Neutrophil (primary cell): ENCODE data around the gene PUDP.
A peak's percentile ranks its signal among the peaks of the same experiment; 100 is the strongest.

Source experiments
- H3K27ac ChIP-seq: fragments of 200-600 bp; sonication (generic); 2 replicates; pipeline ENCODE4 v1.5.1; 2016; ENCODE audit warnings: mild to moderate bottlenecking, moderate library complexity
- H3K27me3 ChIP-seq: fragments of 200-600 bp; sonication (generic); 2 replicates; pipeline ENCODE4 v1.6.0; 2016; ENCODE audit warnings: mild to moderate bottlenecking
- H3K36me3 ChIP-seq: fragments of 200-600 bp; sonication (generic); 2 replicates; pipeline ENCODE4 v1.5.1; 2017
- H3K4me1 ChIP-seq, 2 experiments: fragments of 200-600 bp in 1 of 2; sonication (generic) in 1 of 2; 1 replicate in 1 of 2; 2 replicates in 1 of 2; pipeline versions ENCODE4 v1.5.1 to v1.6.1; 2013 to 2016; ENCODE audit warnings: low read depth in 1 of 2, low read length in 1 of 2, mild to moderate bottlenecking in 1 of 2, moderate library complexity in 1 of 2; ENCODE audit not compliant: control insufficient read depth in 1 of 2, insufficient read depth in 1 of 2
- H3K4me3 ChIP-seq, 2 experiments: fragments of 200-600 bp in 1 of 2; sonication (generic) in 1 of 2; 1 replicate in 1 of 2; 2 replicates in 1 of 2; pipeline ENCODE4 v1.5.1; 2013 to 2016; ENCODE audit warnings: low read depth in 1 of 2, low read length in 1 of 2, mild to moderate bottlenecking in 1 of 2, moderate library complexity in 1 of 2
- H3K9me3 ChIP-seq: fragments of 200-600 bp; sonication (generic); 2 replicates; pipeline ENCODE4 v1.5.1; 2016
- CTCF ChIP-seq: fragments of 200-600 bp; sonication (generic); IDR thresholded peaks from 2 replicates; pipeline ENCODE4 v1.5.1; 2016; ENCODE audit warnings: antibody characterized with exemption

The PUDP gene

DNA sequence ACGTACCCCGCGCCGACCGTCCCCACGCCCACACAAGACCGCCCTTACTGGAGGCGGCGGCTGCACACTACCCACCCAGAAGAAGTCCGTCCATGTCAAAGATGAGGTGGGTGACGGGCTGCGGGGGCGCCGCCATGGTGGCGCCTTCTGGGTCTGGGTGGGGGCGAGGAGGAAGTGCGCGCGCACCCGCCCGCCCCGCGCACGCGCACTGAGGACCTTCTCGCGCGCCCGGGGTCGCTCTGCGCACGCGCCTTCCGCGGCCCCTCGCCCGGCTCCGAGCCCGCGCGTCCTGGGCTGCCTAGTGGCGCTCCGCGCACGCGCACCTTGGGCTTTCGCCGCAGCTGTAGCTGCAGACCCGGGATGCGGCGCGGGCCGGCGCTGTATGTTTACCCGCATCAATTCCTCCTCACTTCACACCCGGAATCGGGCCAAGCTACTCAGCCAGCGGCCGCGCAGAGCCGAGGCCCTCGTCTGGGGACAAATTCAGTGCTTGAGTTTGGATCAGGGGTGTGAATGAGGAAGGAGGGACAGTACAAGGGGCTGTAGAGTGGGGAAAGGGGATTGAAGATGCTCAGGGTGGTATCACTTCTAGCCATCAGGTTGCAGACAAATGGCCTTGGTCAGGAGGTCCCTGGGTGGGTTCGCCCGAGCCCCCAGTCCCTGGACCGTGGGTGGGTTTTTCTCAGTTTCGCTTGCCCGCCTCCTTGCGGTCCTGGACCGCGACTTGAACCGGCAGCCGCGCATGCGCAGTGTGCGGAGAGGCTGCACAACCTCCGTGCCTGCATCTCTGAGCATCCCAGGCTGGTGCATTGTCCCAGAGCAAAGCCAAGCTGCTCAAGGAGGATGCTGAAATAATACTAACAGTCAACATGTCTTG lies at the start of gene PUDP:
PUDP (minus strand) TSS at position 176 of the 877 bp plus-strand sequence; CDS start at position 136, 40 bp downstream.
- peak; percentile 21 for TF ChIP-seq CTCF
- Histone ChIP-seq H3K27ac (peak within 1 kb of the TSS; percentile 73), H3K27me3 (no peaks in the 10 kb centered on the region), H3K9me3 (no peaks in the 10 kb centered on the region), H3K4me3 (peak within 1 kb of the TSS; percentile 70 to 94), H3K4me1 (peaks cover 0 to 10% of the 10 kb centered on the region in 2 experiments), H3K36me3 (no peaks in the 10 kb centered on the region)

- H3K27me3 ChIP-seq, result no peaks in the 10 kb centered on the region
- H3K36me3 ChIP-seq, result no peaks in the 10 kb centered on the region
- H3K4me3 ChIP-seq, result no peak overlapping the region
- no peaks in the 10 kb centered on the region for H3K9me3 ChIP-seq
- H3K27ac ChIP-seq, result no peak overlapping the region
- TF ChIP-seq CTCF, result no peak
- no peaks in the 10 kb centered on the region for H3K4me1 ChIP-seq
Observed at GRCh38 chrX:7194606-7195005, 46.7 kb upstream of the PUDP start.

- H3K9me3 ChIP-seq, result no peaks in the 10 kb centered on the region
- H3K27ac ChIP-seq, result no peak overlapping the region
- no peak for TF ChIP-seq CTCF
- no peaks in the 10 kb centered on the region for H3K27me3 ChIP-seq
- H3K4me1 ChIP-seq, result no peaks in the 10 kb centered on the region
- no peaks in the 10 kb centered on the region for H3K36me3 ChIP-seq
- H3K4me3 ChIP-seq, result no peak overlapping the region
Observed at GRCh38 chrX:7192871-7193270, 44.9 kb upstream of the PUDP start.

- Histone ChIP-seq H3K9me3 (no peaks in the 10 kb centered on the region), H3K4me3 (no peak overlapping the region), H3K27ac (no peak overlapping the region), H3K4me1 (no peaks in the 10 kb centered on the region), H3K36me3 (no peaks in the 10 kb centered on the region), H3K27me3 (no peaks in the 10 kb centered on the region)
- no peak for TF ChIP-seq CTCF
Observed at GRCh38 chrX:7191681-7192110, 43.7 kb upstream of the PUDP start.

- Histone ChIP-seq H3K4me3 (no peak overlapping the region), H3K36me3 (no peaks in the 10 kb centered on the region), H3K27me3 (no peaks in the 10 kb centered on the region), H3K27ac (no peak overlapping the region), H3K9me3 (no peaks in the 10 kb centered on the region), H3K4me1 (no peaks in the 10 kb centered on the region)
- TF ChIP-seq CTCF, result no peak
Observed at GRCh38 chrX:7190157-7190556, 42.2 kb upstream of the PUDP start.
